Uterus (tissue), 4 donors: ENCODE measurements around the gene LIPI. TPM values are rescaled to one million over a fixed set of nuclear protein-coding genes. Genes with fewer than 3 reads are reported as not detected.
"Not testable (repeated sequence)": the region's sequence is repeated elsewhere in the genome, so short reads cannot be mapped to it uniquely, and the experiment has no call there.

Source experiments
- DNase-seq, 2 donors: peaks; one replicate each; pipeline ENCODE4 v3.0.0-alpha.2; 2019 to 2020
- H3K27ac ChIP-seq, 2 donors: fragments of 200-600 bp; sonication (generic); 1 replicate in 1 of 2; 2 replicates in 1 of 2; pipeline ENCODE4 v1.5.1; 2016 to 2018
- H3K27me3 ChIP-seq, 2 donors: fragments of 200-600 bp; sonication (generic); one replicate each; pipeline ENCODE4 v1.5.1; 2018 to 2019; ENCODE audit warnings: control low read depth in 1 of 2
- H3K36me3 ChIP-seq, 2 donors: fragments of 200-600 bp; sonication (generic); one replicate each; pipeline ENCODE4 v1.5.1; 2019; ENCODE audit warnings: control low read depth in 1 of 2
- H3K4me1 ChIP-seq, 2 donors: fragments of 200-600 bp; sonication (generic); one replicate each; pipeline ENCODE4 v1.5.1; 2018 to 2019; ENCODE audit warnings: control low read depth in 1 of 2
- H3K4me3 ChIP-seq, 2 donors: fragments of 200-600 bp; sonication (generic); 1 replicate in 1 of 2; 2 replicates in 1 of 2; pipeline ENCODE4 v1.5.1; 2018 to 2019; ENCODE audit warnings: mild to moderate bottlenecking in 1 of 2
- H3K9me3 ChIP-seq, 2 donors: fragments of 200-600 bp; sonication (generic); one replicate each; pipeline ENCODE4 v1.5.1; 2019; ENCODE audit warnings: control low read depth in 1 of 2
- CTCF ChIP-seq, 4 experiments: fragments of 200-600 bp in 2 of 4; fragments of 450-650 bp in 2 of 4; sonication (generic) in 2 of 4; IDR thresholded peaks; one replicate each; pipeline ENCODE4 v1.5.1; 2016 to 2019; ENCODE audit warnings: antibody characterized with exemption in 4 of 4, mild to moderate bottlenecking in 2 of 4, moderate library complexity in 1 of 4
- POLR2A ChIP-seq, 2 donors: fragments of 450-650 bp; IDR thresholded peaks; one replicate each; pipeline ENCODE4 v1.6.1; 2016; ENCODE audit warnings: antibody characterized with exemption in 2 of 2, mild to moderate bottlenecking in 1 of 2, moderate library complexity in 1 of 2
- intact Hi-C: fragments of 100-400 bp; cut with DNase I; formaldehyde crosslinking; loops from one replicate; pipeline ENCODE4 v1.15.1; 2023; ENCODE audit warnings: low total_unique reads
- total RNA-seq, 4 donors: library from RNA; depleted of rRNA in 3 of 4; stranded (reverse); fragments of >200 nt in 3 of 4; gene quantifications; one replicate each; pipeline versions ENCODE4 v1.1.0 to v1.2.4, GENCODE V29; 2014 to 2023
- donor health status: DM: yes; HTN: yes; CAD: no.

Gene LIPI
- total RNA-seq, 4 donors from 2014 or later, result not detected

- TF ChIP-seq POLR2A (IDR thresholded peaks at IDR 0.05) (no peak), CTCF (IDR thresholded peaks at IDR 0.05) (no peak)
- Histone ChIP-seq H3K36me3 (no peaks in the 10 kb centered on the region), H3K9me3 (no peaks in the 10 kb centered on the region), H3K27ac (no peak overlapping the region), H3K4me1 (no peaks in the 10 kb centered on the region), H3K27me3 (no peaks in the 10 kb centered on the region), H3K4me3 (no peak overlapping the region)
- DNase-seq, result no peak
- intact Hi-C loops, result no loop called here
Measured at GRCh38 chr21:14213164-14213563, 2.4 kb upstream of the LIPI start.

- Histone ChIP-seq H3K36me3 (no peaks in the 10 kb centered on the region), H3K27ac (no peak overlapping the region), H3K27me3 (no peaks in the 10 kb centered on the region), H3K9me3 (no peaks in the 10 kb centered on the region), H3K4me1 (no peaks in the 10 kb centered on the region), H3K4me3 (no peak overlapping the region)
- DNase-seq, result no peak
- intact Hi-C loops, result no loop called here
- TF ChIP-seq CTCF (IDR thresholded peaks at IDR 0.05) (no peak), POLR2A (IDR thresholded peaks at IDR 0.05) (no peak)
Measured at GRCh38 chr21:14206222-14206621, 4.5 kb downstream of the LIPI start.

GRCh38 chr21:14166463-14167223, 44.1 kb downstream of the LIPI start:
- DNase-seq, intact Hi-C loops, H3K27ac ChIP-seq, H3K4me1 ChIP-seq, H3K4me3 ChIP-seq, H3K9me3 ChIP-seq, H3K36me3 ChIP-seq, H3K27me3 ChIP-seq: not testable (repeated sequence)

GRCh38 chr21:14143999-14144398, 66.8 kb downstream of the LIPI start:
- Histone ChIP-seq H3K36me3 (no peaks in the 10 kb centered on the region), H3K9me3 (no peaks in the 10 kb centered on the region), H3K4me1 (no peaks in the 10 kb centered on the region), H3K27me3 (no peaks in the 10 kb centered on the region), H3K27ac (no peak overlapping the region), H3K4me3 (no peak overlapping the region)
- intact Hi-C loops, result no loop called here
- no peak for DNase-seq
- TF ChIP-seq CTCF (IDR thresholded peaks at IDR 0.05) (no peak), POLR2A (IDR thresholded peaks at IDR 0.05) (no peak)

GRCh38 chr21:14124266-14124665, 86.5 kb downstream of the LIPI start:
- Histone ChIP-seq H3K4me3 (no peak overlapping the region), H3K36me3 (no peaks in the 10 kb centered on the region), H3K4me1 (no peaks in the 10 kb centered on the region), H3K9me3 (no peaks in the 10 kb centered on the region), H3K27me3 (no peaks in the 10 kb centered on the region), H3K27ac (no peak overlapping the region)
- no peak for DNase-seq
- intact Hi-C loops, result no loop called here
- TF ChIP-seq POLR2A (IDR thresholded peaks at IDR 0.05) (no peak), CTCF (IDR thresholded peaks at IDR 0.05) (no peak)

GRCh38 chr21:14121719-14122118, 89.0 kb downstream of the LIPI start:
- TF ChIP-seq POLR2A (IDR thresholded peaks at IDR 0.05) (no peak), CTCF (IDR thresholded peaks at IDR 0.05) (no peak)
- no peak for DNase-seq
- no peak overlapping the region for H3K4me3 ChIP-seq
- H3K9me3 ChIP-seq, result no peaks in the 10 kb centered on the region
- H3K27ac ChIP-seq, result no peak overlapping the region
- H3K27me3 ChIP-seq, result no peaks in the 10 kb centered on the region
- intact Hi-C loops, result no loop called here
- H3K36me3 ChIP-seq, result no peaks in the 10 kb centered on the region
- no peaks in the 10 kb centered on the region for H3K4me1 ChIP-seq
